Suppressor macrophage treated with lipopolysaccharide for 1 hour (primary cell): ENCODE results near the gene TMEM178B.
A peak's percentile ranks its signal among the peaks of the same experiment; 100 is the strongest.
"Not testable (repeated sequence)": the region's sequence is repeated elsewhere in the genome, so short reads cannot be mapped to it uniquely, and the experiment has no call there.

Source experiments
- DNase-seq, 3 donors: peaks; one replicate each; pipeline ENCODE4 v3.0.0-alpha.2; 2020 to 2022

TMEM178B gene

GRCh38 chr7:141144921-141145629, 71.2 kb downstream of the TMEM178B start:
- no peak for DNase-seq

- DNase-seq: no peak
Measured at GRCh38 chr7:141145630-141145982, 71.7 kb downstream of the TMEM178B start.

- no peak for DNase-seq
Measured at GRCh38 chr7:141147482-141147881, 73.6 kb downstream of the TMEM178B start.

DNA sequence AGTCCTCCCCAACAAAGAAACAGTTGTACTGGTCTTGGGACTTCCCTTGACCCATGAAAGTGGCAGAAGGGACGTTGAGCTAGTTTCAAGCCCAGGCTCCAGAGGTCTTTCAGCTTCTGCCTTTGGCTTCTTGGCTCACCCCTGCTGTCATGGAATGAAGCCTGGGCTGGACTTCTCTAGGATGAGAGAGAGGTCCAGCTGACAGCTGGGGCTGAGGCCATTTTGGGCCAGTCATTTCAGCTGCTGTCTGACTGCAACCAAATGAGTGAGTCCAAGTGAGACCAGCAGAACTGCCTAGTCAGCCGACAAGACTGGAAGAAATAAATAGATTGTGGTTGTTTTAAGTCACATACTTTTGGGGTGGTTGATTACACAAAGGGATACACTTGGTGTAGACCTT, 76.6 kb downstream of the TMEM178B start:
- DNase-seq: no peak

- DNase-seq: no peak
Measured at GRCh38 chr7:141151746-141152145, 77.9 kb downstream of the TMEM178B start.

- no peak for DNase-seq
Measured at GRCh38 chr7:141153231-141153630, 79.4 kb downstream of the TMEM178B start.

- no peak for DNase-seq
Measured at GRCh38 chr7:141154131-141154732, 80.4 kb downstream of the TMEM178B start.

DNA sequence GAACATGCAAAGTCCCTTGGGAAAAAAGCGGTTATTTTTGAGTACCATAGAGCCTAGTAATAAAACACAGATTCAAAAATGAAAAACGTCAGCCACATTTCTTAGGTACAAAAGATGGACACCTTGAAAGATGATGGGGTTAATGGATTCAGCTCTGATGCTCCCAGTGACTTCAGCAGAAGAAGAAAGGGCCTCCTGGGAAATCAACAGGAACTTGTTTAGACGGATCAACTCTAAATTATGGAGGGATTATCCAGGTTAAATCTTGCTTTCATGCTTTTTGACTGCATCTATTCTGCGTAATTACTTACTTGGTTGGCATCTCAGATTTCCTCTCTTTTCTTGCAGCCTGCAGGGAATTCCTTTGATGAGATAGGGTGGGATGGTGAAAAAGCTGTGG, 82.5 kb downstream of the TMEM178B start:
- DNase-seq: no peak

- peak in 2 of 3 donors; percentile 11 to 13 for DNase-seq
Measured at GRCh38 chr7:141157138-141157765, 83.4 kb downstream of the TMEM178B start.

DNA sequence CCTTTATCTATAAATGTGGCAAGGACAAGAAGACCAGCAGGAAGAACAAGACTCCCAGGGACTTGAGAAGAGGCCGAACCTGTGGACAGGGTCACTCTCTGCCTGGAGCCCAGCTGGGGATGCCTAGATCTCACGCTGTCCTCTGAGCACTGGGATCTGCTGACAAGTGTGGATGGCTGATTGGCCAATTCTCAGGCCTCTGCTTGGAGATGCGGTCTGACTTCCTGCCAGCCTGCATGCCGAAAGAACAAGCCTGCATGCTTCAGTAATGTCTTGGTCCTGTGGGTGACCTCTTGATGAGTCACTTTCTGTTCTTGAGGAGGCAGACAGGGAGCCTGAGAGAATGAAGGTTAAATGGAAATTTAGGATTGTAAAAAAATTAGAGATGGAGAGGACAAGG, 84.7 kb downstream of the TMEM178B start:
- peak in 2 of 3 donors; percentile 18 to 25 for DNase-seq

DNA sequence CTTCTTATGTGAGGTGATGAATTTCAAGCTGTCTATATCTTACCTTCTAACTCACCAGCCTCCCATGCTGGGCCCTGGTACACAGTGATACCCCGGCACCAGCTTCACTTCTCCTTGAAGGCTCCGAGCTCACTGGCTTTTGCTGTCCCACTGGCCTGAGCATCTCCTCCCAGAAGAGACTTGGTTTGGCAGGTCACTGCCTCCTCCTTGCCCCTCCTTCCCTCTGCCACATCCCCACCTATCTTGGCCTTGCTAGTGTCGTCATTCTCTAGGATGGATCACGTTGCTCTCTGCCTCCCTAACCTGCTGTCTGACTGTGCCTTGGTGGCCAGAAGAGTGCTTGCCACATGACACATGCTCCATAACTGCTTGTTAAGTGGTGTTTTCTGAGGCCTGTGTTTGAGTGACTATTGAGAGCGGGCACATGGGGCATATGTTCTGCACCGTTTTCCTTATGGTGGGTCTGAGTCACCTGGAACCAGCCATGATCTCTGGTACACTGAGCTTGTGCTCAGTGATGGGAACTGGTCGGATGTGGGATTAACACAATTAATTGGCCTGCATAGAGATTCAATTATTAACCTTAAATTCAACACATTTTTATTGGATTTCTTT, 86.5 kb downstream of the TMEM178B start:
- DNase-seq: no peak

- DNase-seq: no peak
Measured at GRCh38 chr7:141161550-141162535, 88.0 kb downstream of the TMEM178B start.

DNA sequence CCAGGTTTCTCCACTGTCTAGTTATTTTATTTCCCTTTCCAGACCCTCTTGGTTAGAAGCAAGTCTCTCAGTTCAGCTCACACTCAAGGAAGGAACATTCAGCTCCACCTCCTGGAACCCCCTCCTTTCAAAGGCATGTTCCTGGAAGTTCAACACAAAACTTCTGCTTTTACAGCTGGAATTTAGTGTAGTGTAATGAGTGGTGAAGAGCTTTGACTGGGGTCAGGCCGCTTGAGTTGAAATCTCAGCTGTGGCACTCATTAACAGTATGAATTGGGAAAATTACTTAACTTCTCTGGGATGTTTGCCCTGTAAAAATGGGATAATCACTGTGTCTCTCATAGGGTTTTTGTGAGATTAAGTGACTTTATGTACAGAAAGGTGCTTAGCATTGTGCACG, 91.7 kb downstream of the TMEM178B start:
- DNase-seq: no peak

- DNase-seq: no peak
Measured at GRCh38 chr7:141166926-141167325, 93.1 kb downstream of the TMEM178B start.

DNA sequence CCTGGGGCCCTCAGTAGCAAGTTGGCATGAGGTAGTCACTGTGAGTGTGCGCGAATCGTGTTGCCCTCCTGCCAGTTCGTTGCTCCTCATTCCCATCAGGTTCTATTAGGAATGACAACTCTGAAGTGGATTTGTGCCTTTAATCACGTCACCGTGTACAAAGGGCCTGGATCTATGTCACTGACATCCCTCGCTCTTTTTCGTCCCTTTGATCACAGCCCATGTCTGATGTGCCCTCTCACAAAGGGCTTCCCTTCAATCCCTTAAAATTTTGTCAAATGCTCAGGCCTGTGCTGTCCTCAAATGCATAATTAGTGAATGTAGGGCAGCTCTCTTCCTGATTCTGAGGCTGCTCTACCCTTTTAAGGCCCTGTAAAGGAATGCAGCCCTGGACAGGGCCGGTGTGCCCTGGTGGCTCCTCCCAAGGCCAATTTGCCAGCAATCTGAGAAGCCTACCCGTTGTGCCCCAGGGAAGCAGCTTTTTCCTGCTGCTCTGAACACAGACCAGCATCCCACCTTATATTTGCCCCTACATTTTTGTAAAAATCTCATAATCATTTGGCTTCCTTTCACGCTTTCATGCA, 93.6 kb downstream of the TMEM178B start:
- DNase-seq: no peak

DNA sequence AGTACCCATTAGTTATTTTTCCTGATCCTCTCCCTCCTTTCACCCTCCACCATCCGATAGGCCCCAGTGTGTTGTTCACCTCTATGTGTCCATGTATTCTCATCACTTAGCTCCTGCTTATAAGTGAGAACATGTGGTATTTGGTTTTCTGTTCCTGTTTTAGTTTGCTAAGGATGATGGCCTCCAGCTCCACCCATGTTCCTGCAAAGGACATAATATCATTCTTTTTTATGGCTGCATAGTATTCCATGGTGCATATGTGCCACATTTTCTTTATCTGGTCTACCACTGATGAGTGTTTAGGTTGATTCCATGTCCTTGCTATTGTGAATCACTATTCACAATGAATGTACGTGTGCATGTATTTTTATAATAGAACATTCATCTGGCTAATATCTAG, 95.3 kb downstream of the TMEM178B start:
- not testable (repeated sequence) for DNase-seq

DNA sequence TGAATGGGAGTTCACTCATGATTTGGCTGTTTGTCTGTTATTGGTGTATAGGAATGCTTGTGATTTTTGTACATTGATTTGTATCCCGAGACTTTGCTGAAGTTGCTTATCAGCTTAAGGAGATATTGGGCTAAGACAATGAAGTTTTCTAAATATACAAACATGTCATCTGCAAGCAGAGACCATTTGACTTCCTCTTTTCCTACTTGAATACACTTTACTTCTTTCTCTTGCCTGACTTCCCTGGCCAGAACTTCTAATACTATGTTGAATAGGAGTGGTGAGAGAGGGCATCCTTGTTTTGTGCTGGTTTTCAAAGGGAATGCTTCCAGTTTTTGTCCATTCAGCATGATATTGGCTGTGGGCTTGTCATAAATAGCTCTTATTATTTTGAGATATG, 101.9 kb downstream of the TMEM178B start:
- DNase-seq: not testable (repeated sequence)

DNA sequence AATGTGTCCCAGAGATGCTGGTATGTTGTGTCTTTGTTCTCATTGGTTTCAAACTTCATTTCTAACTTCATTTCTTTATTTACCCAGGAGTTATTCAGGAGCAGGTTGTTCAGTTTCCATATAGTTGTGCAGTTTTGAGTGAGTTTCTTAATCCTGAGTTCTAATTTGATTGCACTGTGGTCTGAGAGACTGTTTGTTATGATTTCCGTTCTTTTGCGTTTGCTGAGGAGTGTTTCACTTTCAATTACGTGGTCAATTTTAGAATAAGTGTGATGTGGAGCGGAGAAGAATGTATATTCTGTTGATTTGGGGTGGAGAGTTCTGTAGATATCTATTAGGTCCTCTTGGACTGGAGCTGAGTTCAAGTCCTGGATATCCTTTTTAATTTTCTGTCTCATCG, 103.3 kb downstream of the TMEM178B start:
- not testable (repeated sequence) for DNase-seq

GRCh38 chr7:141178486-141179135, 104.7 kb downstream of the TMEM178B start:
- DNase-seq: no peak

GRCh38 chr7:141181812-141182211, 107.9 kb downstream of the TMEM178B start:
- no peak for DNase-seq

DNA sequence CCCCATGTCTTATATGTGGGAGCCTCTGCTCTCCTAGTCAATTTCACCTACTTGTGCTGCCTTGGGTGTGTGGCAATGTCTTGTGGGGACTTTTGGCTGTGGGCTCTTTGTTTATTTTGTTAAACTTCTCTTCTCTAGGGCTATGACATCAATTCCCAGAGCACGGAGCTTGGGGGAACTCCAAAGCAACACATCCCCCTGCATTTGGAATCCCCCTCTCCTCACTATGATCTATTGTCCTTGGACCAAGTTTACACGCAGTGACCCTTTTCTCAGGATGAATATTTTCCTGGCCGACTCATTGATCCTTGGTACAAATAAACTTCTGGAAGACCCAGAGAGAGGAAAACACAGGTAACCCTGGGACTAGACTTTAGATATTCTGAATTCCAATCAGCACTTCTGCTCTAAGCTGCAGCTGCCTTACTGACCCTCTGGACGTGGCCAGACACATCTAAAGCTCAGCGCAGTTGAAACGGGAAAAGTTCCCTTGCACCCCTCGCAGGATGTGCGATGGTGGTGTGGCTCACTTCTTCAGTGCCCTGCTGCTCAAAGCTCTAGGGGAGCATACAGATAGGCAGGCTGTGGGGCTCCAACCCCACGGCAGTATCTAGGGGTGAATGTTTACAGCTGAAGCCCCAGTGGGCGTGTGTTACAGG, 110.8 kb downstream of the TMEM178B start:
- peak in 1 of 3 donors; percentile 6 for DNase-seq
